Esophagus muscularis mucosa (tissue), 4 donors: ENCODE results near the gene ANXA8L1. TPM values are rescaled to one million over a fixed set of nuclear protein-coding genes. Genes with fewer than 3 reads are reported as not detected.
"Not testable (repeated sequence)": the region's sequence is repeated elsewhere in the genome, so short reads cannot be mapped to it uniquely, and the experiment has no call there.

Source experiments
- DNase-seq: peaks from one replicate; pipeline ENCODE4 v3.0.0-alpha.2; 2017; ENCODE audit errors: extremely low spot score
- H3K27ac ChIP-seq, 4 donors: fragments of 200-600 bp; sonication (generic); replicated peaks in 1 of 4; 1 replicate in 3 of 4; 2 replicates in 1 of 4; pipeline ENCODE4 v1.5.1; 2016 to 2019; ENCODE audit warnings: mild to moderate bottlenecking in 1 of 4
- H3K27me3 ChIP-seq, 4 donors: fragments of 200-600 bp; sonication (generic); one replicate each; pipeline versions ENCODE4 v1.5.1 to v1.6.0; 2016 to 2019
- H3K36me3 ChIP-seq, 4 donors: fragments of 200-600 bp; sonication (generic); one replicate each; pipeline ENCODE4 v1.5.1; 2016 to 2019
- H3K4me1 ChIP-seq, 4 donors: fragments of 200-600 bp; sonication (generic); one replicate each; pipeline ENCODE4 v1.5.1; 2016 to 2019
- H3K4me3 ChIP-seq, 4 donors: fragments of 200-600 bp; sonication (generic); 1 replicate in 2 of 4; 2 replicates in 2 of 4; pipeline ENCODE4 v1.5.1; 2016 to 2019; ENCODE audit warnings: mild to moderate bottlenecking in 4 of 4, moderate library complexity in 1 of 4
- H3K9me3 ChIP-seq, 4 donors: fragments of 200-600 bp; sonication (generic); 1 replicate in 3 of 4; 2 replicates in 1 of 4; pipeline ENCODE4 v1.5.1; 2016 to 2019
- CTCF ChIP-seq, 3 experiments: fragments of 200-600 bp in 2 of 3; fragments of 450-650 bp in 1 of 3; sonication (generic) in 2 of 3; IDR thresholded peaks; one replicate each; pipeline ENCODE4 v1.5.1; 2017 to 2019; ENCODE audit warnings: antibody characterized with exemption in 3 of 3, mild to moderate bottlenecking in 2 of 3, moderate library complexity in 1 of 3
- WGBS: methylation state at CpG from one replicate; pipeline ENCODE4 v1.1.5; 2018; 5-methylcytosine and 5-hydroxymethylcytosine counted together
- intact Hi-C: fragments of 100-400 bp; cut with DNase I; formaldehyde crosslinking; loops from one replicate; pipeline ENCODE4 v1.15.1; 2023
- total RNA-seq, 4 donors: library from RNA; depleted of rRNA; stranded (reverse); fragments of >200 nt; gene quantifications; one replicate each; pipeline versions ENCODE4 v1.1.0 to v1.2.1, GENCODE V29; 2016

The ANXA8L1 gene
- total RNA-seq, 4 donors from 2014 or later, result 0.50 TPM; not detected in 3

GRCh38 chr10:46385858-46386257, 10.3 kb downstream of the ANXA8L1 start:
- H3K27ac ChIP-seq, H3K4me1 ChIP-seq, intact Hi-C loops, DNase-seq, H3K4me3 ChIP-seq, H3K36me3 ChIP-seq, H3K9me3 ChIP-seq, H3K27me3 ChIP-seq: not testable (repeated sequence)
- WGBS, result no CpG with 5 or more reads among the region's 7 CpGs

GRCh38 chr10:46386694-46387093, 11.1 kb downstream of the ANXA8L1 start:
- H3K9me3 ChIP-seq, H3K4me1 ChIP-seq, DNase-seq, H3K27me3 ChIP-seq, H3K4me3 ChIP-seq, H3K27ac ChIP-seq, intact Hi-C loops, H3K36me3 ChIP-seq: not testable (repeated sequence)
- WGBS, result no CpG with 5 or more reads among the region's 4 CpGs

- H3K4me1 ChIP-seq, H3K27me3 ChIP-seq, H3K27ac ChIP-seq, H3K9me3 ChIP-seq, intact Hi-C loops, DNase-seq, H3K4me3 ChIP-seq, H3K36me3 ChIP-seq: not testable (repeated sequence)
- no CpG with 5 or more reads among the region's 11 CpGs for WGBS
Measured at GRCh38 chr10:46387309-46387902, 11.8 kb downstream of the ANXA8L1 start.

GRCh38 chr10:46391422-46391821, 15.8 kb downstream of the ANXA8L1 start:
- no CpG with 5 or more reads among the region's 6 CpGs for WGBS
- H3K36me3 ChIP-seq, H3K27ac ChIP-seq, H3K4me1 ChIP-seq, H3K4me3 ChIP-seq, intact Hi-C loops, H3K9me3 ChIP-seq, DNase-seq, H3K27me3 ChIP-seq: not testable (repeated sequence)

- H3K27ac ChIP-seq, DNase-seq, H3K9me3 ChIP-seq, H3K4me3 ChIP-seq, H3K36me3 ChIP-seq, H3K4me1 ChIP-seq, H3K27me3 ChIP-seq, intact Hi-C loops: not testable (repeated sequence)
- WGBS, result 96% methylated on average over 4 of the region's 8 CpGs
Measured at GRCh38 chr10:46396441-46397279, 21.1 kb downstream of the ANXA8L1 start.

- H3K9me3 ChIP-seq, H3K27ac ChIP-seq, DNase-seq, intact Hi-C loops, H3K27me3 ChIP-seq, H3K36me3 ChIP-seq, H3K4me1 ChIP-seq: not testable (repeated sequence)
- WGBS, result no CpG with 5 or more reads among the region's 14 CpGs
- H3K4me3 ChIP-seq, result peak overlapping the region in 3 of 4 donors; percentile 37 to 45 (median 43)
Measured at GRCh38 chr10:46397767-46398166, 22.2 kb downstream of the ANXA8L1 start.

- DNase-seq, H3K4me1 ChIP-seq, H3K9me3 ChIP-seq, H3K36me3 ChIP-seq, intact Hi-C loops, H3K27me3 ChIP-seq: not testable (repeated sequence)
- peak in 1 of 3 experiments; percentile 19 for TF ChIP-seq CTCF (IDR thresholded peaks at IDR 0.05)
- peak overlapping the region in 2 of 4 donors; percentile 58 to 62 for H3K27ac ChIP-seq
- WGBS, result 6% methylated on average over 6 of the region's 35 CpGs
- peak overlapping the region; percentile 42 to 53 (median 44) for H3K4me3 ChIP-seq
Measured at GRCh38 chr10:46398212-46398886, 22.8 kb downstream of the ANXA8L1 start.

GRCh38 chr10:46409556-46409955, 34.0 kb downstream of the ANXA8L1 start:
- H3K4me1 ChIP-seq, H3K27me3 ChIP-seq, DNase-seq, H3K9me3 ChIP-seq, H3K4me3 ChIP-seq, H3K27ac ChIP-seq, H3K36me3 ChIP-seq, intact Hi-C loops: not testable (repeated sequence)
- WGBS, result 100% methylated on average over 3 of the region's 3 CpGs

- DNase-seq, H3K27ac ChIP-seq, H3K36me3 ChIP-seq, H3K4me1 ChIP-seq, H3K27me3 ChIP-seq, H3K4me3 ChIP-seq, intact Hi-C loops, H3K9me3 ChIP-seq: not testable (repeated sequence)
Measured at GRCh38 chr10:46411123-46411522, 35.5 kb downstream of the ANXA8L1 start.

- DNase-seq, H3K4me3 ChIP-seq, H3K9me3 ChIP-seq, H3K27me3 ChIP-seq, H3K27ac ChIP-seq, H3K36me3 ChIP-seq, H3K4me1 ChIP-seq, intact Hi-C loops: not testable (repeated sequence)
- no CpG with 5 or more reads among the region's 5 CpGs for WGBS
Measured at GRCh38 chr10:46412665-46413064, 37.1 kb downstream of the ANXA8L1 start.

- intact Hi-C loops, H3K9me3 ChIP-seq, H3K27ac ChIP-seq, H3K4me3 ChIP-seq, H3K36me3 ChIP-seq, H3K4me1 ChIP-seq, DNase-seq, H3K27me3 ChIP-seq: not testable (repeated sequence)
- WGBS, result 81% methylated on average over 4 of the region's 6 CpGs
Measured at GRCh38 chr10:46415291-46415690, 39.7 kb downstream of the ANXA8L1 start.
